A673 (cell line): Measurements from ENCODE around the gene PSME3IP1.

ENCODE experiments used
- EZH2 ChIP-seq: fragments of 200-600 bp; sonication (generic); IDR thresholded peaks from 2 replicates; pipeline ENCODE4 v1.6.1; 2017; ENCODE audit warnings: borderline replicate concordance, low read depth, mild to moderate bottlenecking, mixed read lengths, antibody characterized with exemption, low read length; ENCODE audit not compliant: poor library complexity, severe bottlenecking
- TF ChIP-seq, protein P1 (sequence below): fragments of 300-800, 200-600 bp; sonication (generic); conservative IDR thresholded peaks from 2 replicates; pipeline ENCODE4 v1.5.1; 2017; ENCODE audit warnings: low read depth, mild to moderate bottlenecking, antibody characterized with exemption, low read length, moderate library complexity, mixed read lengths

DNA sequence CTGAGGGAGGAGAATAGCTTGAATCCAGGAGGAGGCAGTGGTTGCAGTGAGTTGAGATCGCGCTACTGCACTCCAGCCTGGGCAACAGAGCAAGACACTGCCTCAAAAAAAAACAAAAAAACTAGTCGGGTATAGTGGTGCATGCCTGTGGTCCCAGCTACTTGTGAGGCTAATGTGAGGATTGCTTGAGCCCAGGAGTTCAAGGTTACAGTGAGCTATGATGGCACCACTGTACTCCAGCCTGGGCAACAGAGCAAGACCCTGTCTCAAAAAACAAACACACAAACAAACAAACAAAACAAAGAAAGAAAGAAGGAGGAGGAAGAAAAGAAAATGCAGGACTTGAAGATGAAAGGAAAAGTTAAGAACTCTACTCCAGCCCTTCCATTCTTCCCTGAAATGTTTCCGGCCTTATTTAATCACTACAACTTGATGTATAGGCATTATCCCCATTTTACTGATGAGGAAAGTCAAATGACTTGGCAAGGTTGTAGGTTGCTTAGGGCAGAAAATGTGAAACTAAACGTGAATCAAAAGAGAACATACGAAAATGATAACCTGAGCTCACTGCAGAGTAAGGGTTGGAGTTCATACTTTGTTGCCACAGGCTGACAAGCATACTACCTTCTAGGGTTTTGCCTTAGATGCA is 30.0 kb downstream of the PSME3IP1 start:
- TF ChIP-seq, protein P1, sequence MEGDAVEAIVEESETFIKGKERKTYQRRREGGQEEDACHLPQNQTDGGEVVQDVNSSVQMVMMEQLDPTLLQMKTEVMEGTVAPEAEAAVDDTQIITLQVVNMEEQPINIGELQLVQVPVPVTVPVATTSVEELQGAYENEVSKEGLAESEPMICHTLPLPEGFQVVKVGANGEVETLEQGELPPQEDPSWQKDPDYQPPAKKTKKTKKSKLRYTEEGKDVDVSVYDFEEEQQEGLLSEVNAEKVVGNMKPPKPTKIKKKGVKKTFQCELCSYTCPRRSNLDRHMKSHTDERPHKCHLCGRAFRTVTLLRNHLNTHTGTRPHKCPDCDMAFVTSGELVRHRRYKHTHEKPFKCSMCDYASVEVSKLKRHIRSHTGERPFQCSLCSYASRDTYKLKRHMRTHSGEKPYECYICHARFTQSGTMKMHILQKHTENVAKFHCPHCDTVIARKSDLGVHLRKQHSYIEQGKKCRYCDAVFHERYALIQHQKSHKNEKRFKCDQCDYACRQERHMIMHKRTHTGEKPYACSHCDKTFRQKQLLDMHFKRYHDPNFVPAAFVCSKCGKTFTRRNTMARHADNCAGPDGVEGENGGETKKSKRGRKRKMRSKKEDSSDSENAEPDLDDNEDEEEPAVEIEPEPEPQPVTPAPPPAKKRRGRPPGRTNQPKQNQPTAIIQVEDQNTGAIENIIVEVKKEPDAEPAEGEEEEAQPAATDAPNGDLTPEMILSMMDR: no peak
- no peak for TF ChIP-seq EZH2
